22Rv1 (cell line): Measurements from ENCODE around the gene C4orf50.

ENCODE experiments used
- CTCF ChIP-seq: fragments of 450-650 bp; IDR thresholded peaks from 2 replicates; pipeline ENCODE4 v1.5.1; 2017; ENCODE audit warnings: mild to moderate bottlenecking
- ZFX ChIP-seq: fragments of 450-650 bp; IDR thresholded peaks from 2 replicates; pipeline ENCODE4 v1.6.1; 2017; ENCODE audit warnings: antibody characterized with exemption, borderline replicate concordance

DNA sequence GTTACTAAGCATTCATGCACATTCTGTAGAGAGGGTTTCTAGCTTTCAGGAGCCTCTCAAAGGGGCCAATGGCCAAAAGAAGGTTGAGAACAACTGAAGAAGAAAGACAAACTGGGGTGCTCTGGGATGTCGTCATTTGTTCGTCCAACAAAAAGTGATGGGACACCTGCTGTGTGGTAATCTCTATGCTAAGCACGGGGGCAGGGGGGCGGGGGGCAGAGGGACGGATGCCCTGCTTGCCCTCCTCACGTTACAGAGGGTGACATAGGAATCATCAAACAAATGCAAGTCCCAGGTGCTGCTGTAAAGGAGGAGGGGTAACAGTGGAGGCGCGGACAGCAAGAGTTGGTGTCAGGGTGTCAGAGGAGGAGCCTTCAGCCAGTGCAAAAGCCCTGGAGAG lies 112.5 kb downstream of the C4orf50 start:
- TF ChIP-seq ZFX (no peak), CTCF (no peak)
